ENCODE data around the gene PTPN6. TPM values are rescaled to one million over a fixed set of nuclear protein-coding genes. Genes with fewer than 3 reads are reported as not detected.
A peak's percentile ranks its signal among the peaks of the same experiment; 100 is the strongest.

Gene PTPN6
- total RNA-seq, 1 donor from 2014 or later = 17.8 TPM

GRCh38 chr12:6923003-6923732 lies 28.0 kb upstream of the PTPN6 start:
- no peak for ATAC-seq

GRCh38 chr12:6923851-6924250 lies 27.3 kb upstream of the PTPN6 start:
- no peak for ATAC-seq

GRCh38 chr12:6925239-6925539 lies 26.0 kb upstream of the PTPN6 start:
- ATAC-seq = no peak

GRCh38 chr12:6925540-6926279 lies 25.4 kb upstream of the PTPN6 start:
- peak; percentile 69 for ATAC-seq

- peak; percentile 15 for ATAC-seq
Measured at GRCh38 chr12:6927379-6928021, 23.7 kb upstream of the PTPN6 start, which contains the start of gene ATN1. Gene ATN1 (plus strand): TSS chr12:6927959. CDS start chr12:6934002, 6,043 bp downstream.

GRCh38 chr12:6928022-6928702 lies 23.0 kb upstream of the PTPN6 start:
- ATAC-seq = no peak

GRCh38 chr12:6928703-6929407 lies 22.3 kb upstream of the PTPN6 start:
- ATAC-seq = no peak

GRCh38 chr12:6929466-6930452 lies 21.4 kb upstream of the PTPN6 start:
- ATAC-seq = peak; percentile 19

GRCh38 chr12:6932766-6933165 lies 18.4 kb upstream of the PTPN6 start:
- ATAC-seq = no peak

GRCh38 chr12:6934110-6934509 lies 17.0 kb upstream of the PTPN6 start:
- ATAC-seq = no peak

- no peak for ATAC-seq
Measured at GRCh38 chr12:6935371-6936193, 15.6 kb upstream of the PTPN6 start.

GRCh38 chr12:6936194-6936635 lies 14.9 kb upstream of the PTPN6 start:
- ATAC-seq = no peak

- peak; percentile 1 for ATAC-seq
Measured at GRCh38 chr12:6936636-6937480, 14.3 kb upstream of the PTPN6 start.

- ATAC-seq = peak; percentile 92
Measured at GRCh38 chr12:6937481-6938352, 13.4 kb upstream of the PTPN6 start.

- no peak for ATAC-seq
Measured at GRCh38 chr12:6938353-6939190, 12.6 kb upstream of the PTPN6 start.

- no peak for ATAC-seq
Measured at GRCh38 chr12:6939191-6939540, 12.0 kb upstream of the PTPN6 start.

GRCh38 chr12:6941267-6941666 lies 9.9 kb upstream of the PTPN6 start:
- ATAC-seq = no peak

Measured in esophagus mucosa (tissue), 1 donor.